ENCODE data around the gene ATP8B2.

- TF ChIP-seq CTCF (IDR thresholded peaks at IDR 0.05 in 4 of 5, conservative IDR thresholded peaks at IDR 0.05 in 1 of 5) = no peak
- no peak for TF ChIP-seq POLR2A (IDR thresholded peaks at IDR 0.05)
Measured at GRCh38 chr1:154318386-154318785, 6.9 kb upstream of the ATP8B2 start.

Data from gastrocnemius medialis (tissue), 4 donors.